ENCODE results near the gene C16orf92.
A peak's percentile ranks its signal among the peaks of the same experiment; 100 is the strongest.

DNA sequence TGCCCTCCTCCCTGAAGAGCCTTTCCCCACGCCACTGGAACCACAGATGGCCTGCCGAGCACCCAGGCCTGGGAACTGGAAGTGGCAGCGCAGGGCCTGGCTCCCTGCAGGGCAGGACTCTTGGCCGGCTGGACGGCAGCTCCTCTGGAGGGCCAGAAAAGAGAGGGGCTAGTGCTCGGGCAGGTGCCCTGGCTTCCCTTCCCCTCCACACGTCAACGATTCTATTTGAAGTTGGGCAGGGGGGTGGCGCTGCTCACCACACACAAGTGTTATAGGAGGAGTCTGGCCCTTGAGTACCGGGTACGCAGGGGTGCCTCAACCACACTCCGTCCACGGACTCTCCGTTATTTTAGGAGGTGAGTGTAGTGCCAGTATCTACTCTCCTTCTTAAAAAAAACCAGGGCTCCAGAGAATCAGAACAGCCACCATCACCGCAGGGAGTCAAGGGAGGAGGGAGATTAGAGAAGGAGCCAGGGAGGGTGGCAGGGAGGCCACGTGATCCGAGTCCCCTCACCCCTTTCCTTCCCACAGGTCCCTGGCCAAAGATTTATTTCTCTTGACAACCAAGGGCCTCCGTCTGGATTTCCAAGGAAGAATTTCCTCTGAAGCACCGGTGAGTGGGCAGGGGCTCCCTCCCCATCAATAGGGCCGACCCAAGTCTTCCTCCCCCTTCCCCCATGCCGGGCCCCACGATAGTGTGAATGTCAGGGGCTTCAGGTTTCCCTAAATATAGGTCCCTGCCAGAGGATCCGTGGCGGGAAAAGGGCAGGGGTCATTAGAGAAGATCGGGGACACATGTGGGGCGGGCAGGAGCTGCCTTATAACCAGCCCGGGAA, 41.1 kb downstream of the C16orf92 start:
- TF ChIP-seq, protein P1, sequence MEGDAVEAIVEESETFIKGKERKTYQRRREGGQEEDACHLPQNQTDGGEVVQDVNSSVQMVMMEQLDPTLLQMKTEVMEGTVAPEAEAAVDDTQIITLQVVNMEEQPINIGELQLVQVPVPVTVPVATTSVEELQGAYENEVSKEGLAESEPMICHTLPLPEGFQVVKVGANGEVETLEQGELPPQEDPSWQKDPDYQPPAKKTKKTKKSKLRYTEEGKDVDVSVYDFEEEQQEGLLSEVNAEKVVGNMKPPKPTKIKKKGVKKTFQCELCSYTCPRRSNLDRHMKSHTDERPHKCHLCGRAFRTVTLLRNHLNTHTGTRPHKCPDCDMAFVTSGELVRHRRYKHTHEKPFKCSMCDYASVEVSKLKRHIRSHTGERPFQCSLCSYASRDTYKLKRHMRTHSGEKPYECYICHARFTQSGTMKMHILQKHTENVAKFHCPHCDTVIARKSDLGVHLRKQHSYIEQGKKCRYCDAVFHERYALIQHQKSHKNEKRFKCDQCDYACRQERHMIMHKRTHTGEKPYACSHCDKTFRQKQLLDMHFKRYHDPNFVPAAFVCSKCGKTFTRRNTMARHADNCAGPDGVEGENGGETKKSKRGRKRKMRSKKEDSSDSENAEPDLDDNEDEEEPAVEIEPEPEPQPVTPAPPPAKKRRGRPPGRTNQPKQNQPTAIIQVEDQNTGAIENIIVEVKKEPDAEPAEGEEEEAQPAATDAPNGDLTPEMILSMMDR (conservative IDR thresholded peaks at IDR 0.05): peak; percentile 53; the same call in 1 of the 2 replicates
- TF ChIP-seq EZH2 (IDR thresholded peaks at IDR 0.05; ENCODE audit: low read depth): no peak
